Stimulated activated CD4-positive, alpha-beta T cell treated with anti-CD3 and anti-CD28 coated beads, Interleukin-1b, Interleukin-23, amount 100 ng/mL, for 1 hour (primary cell): ENCODE measurements around the gene KIRREL3.

Experiments used
- DNase-seq, 2 donors: peaks; one replicate each; pipeline ENCODE4 v3.0.0-alpha.2; 2020; ENCODE audit warnings: low read depth in 2 of 2

The KIRREL3 gene

DNA sequence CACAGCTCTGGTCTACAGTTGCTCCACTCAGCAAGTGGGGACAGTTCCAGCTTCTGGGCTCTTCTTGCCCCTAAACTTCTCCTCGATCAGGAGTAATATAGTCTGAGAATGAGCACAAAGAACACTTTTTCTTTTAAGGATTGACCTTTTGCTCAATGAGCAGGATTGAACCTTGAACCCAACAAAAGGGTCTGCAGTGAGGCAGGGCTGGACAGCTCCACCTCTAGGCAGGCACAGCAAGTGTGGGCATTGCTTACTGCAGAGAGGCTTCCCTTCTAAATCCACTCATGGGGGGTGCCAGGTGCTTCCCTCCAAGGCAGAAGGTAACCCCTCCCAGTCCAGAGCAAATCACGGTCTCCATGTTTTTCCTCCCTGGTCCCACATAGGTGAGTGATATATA lies 365.6 kb downstream of the KIRREL3 start:
- DNase-seq = no peak

DNA sequence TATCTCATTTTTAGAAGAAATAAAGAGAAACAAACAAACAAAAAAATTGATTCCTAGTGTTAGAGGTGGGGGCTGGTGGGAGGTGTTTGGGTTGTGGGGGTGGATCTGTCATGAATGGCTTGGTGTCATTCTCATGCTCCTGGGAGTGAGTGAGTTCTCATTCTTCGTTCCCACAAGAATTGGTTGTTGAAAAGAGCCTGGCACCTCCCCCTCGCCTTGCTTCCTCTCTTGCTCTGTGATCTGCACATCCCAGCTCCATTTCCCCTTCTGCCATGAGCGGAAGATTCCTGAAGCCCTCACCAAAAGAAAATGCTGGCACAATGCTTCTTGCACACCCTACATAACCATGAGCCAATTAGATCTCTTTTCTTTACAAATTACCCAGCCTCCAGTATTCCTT lies 367.2 kb downstream of the KIRREL3 start:
- DNase-seq = no peak

DNA sequence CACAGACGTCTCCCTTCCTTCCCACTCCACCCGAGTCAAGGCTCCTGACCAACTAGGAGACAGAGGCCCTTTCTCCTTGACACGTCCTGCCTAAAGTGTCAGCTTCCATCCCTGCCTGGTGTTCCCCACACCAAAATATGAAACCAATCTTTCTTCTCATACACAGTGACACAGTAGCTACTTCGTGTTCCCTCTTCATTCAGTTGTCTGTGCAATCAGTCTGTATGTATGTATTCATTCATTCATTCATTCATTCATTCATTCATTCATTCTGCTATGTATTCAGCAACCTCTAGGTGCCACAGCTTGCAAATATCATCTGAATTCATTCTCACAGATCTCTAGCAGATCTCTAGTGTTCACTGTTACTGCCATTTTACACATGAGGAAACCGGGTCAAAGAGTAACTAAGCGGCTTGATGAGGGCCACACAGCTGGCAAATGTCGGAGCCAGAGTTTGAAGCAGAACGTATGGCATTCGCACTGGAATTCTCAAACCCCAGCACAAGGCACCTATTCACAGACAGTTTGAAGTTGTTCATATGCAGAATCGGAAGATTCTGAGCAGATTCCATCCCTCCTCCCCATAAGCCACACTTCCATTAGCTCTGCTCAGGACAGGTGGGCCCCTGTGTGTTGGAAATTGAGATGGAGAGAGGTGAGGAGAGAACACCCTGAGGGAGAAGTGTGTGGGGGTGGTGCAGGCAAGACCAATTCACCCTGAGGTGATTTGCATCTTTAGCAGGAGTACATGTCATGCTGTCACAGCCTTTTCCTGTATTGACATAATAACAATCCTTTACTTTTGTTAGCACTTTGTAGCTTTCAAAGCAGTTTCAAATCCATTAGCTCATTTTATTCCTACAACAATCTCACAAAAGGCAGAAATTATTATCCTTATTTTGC lies 369.4 kb downstream of the KIRREL3 start:
- DNase-seq = no peak

DNA sequence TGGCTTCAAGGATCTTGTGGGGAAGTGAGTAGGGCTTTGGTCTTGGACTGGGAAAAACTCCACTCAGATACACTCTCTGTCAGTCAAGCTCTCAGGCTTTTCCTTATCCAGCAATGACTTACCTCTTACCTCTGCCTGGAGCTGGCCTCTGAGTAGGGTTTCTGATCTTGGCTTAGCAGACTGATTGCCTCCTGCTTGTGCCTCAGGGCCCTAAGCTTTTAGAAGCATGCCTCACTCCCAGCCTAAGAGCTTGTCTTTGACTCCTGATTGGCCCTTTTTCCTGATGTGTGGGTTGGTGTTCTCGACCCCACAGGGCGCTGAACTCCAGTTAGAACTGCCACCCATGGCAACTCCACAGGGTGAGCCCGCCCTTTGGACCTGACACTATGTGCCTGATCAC lies 370.1 kb downstream of the KIRREL3 start:
- no peak for DNase-seq

DNA sequence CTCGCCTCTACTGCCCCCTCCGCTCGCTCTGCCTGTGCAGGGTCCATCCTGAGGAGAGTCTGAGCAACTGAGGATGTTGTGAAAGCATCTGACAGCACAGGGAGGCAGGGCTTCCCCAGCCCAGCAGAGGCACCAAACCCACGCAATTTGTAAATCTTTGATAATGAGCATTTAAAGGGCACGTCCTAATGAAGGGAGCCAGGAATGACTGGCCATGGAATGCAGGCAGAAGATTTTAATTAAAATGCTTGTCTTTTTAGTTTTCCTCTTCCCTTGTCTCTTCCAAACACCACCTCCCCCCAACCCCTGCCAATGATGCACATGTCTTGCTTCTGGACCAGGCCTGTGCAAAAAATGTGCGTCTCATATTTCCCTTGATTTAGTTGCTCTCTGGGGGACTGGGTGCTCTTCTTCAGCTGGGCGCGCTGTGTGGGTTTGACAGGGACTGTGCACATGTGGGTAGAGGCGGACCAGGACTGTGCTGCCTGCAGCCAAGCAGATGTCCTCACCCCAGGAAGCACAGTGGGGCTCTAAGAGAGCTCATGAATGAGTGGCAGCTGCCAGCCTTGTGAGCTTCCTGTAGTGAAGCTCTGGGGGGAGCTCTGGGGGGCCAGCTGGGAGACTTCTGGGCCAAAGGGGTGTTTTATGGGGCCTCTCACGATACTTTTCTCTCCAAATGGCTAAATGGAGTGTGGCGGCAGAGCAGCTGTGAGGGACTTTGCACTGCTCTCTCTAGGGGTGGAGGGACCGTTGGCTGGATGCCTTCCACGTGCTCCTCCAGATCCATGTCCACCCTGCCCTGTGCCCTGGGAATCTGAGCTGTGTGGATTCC lies 371.6 kb downstream of the KIRREL3 start:
- no peak for DNase-seq

DNA sequence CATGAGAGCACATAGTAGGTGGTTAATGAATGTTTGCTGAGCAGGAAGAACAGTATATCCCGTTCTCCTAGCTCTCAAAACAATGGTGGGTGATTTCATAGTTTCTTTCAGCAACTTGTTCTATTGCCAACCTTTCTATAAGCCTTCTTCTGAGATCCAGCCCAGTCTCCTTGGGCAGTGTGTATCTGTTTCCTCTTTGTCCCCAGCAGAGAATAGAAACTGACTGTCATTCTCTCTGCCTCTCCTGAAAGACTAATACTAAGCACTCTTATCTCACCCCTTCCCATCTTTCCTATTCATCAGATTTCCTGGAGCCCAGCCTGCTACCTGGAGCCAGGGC lies 372.1 kb downstream of the KIRREL3 start:
- DNase-seq = no peak

DNA sequence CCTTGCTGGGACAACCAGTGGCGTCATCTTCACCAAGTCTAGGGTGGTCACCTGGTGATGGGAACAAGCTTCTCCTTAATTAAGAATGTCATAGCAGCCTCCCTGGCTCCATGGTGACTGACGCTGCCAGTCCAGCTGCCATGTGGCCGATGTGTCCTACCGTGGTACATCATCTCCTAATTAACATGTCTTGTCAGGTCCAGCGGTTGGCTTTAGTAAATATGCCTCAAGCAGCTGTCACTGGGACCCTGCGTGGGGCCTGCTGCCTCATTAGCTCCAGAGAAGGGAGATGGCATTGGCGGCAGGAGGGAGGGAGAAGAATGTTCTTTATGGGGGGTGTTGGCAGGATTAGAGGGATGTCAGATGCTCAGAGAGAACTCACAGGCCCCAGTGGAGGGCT lies 373.1 kb downstream of the KIRREL3 start:
- DNase-seq = no peak

DNA sequence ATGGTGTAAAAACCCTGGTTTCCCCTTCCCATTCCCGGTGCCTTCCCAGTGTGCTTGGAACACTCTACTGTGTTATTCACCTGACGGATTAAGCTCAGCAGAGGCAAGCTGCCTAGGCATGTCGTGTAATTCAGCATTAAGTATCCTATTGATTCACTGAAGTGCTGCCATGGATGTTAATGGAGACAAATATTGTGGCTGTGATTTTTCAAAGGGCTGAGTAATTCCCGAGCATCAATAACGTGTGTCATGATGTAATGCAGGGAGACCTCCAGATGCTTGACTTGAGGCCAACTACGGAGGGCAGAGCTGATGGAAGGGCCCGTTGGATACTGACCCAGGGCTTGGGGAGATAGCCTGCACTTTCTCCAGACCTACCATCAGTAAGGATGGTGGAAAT lies 376.1 kb downstream of the KIRREL3 start:
- no peak for DNase-seq

DNA sequence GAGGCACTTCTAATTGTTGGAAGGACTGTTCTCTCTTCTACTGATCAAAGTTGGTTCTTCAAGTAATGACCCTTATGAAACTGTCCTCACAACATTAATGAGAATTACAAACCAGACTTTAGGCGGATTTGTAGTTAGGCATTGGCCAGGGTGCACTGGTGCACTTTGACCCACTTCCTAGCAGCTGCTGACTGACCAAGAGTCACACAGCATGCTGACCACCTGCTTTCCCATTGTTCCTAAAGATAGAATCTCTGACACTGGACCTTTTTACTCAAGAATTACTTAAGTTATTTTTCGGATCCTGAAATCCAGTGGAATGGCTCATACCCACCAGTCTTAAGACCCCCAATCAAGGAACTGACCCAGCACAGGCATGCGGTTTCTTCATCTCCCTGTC lies 381.1 kb downstream of the KIRREL3 start:
- no peak for DNase-seq

DNA sequence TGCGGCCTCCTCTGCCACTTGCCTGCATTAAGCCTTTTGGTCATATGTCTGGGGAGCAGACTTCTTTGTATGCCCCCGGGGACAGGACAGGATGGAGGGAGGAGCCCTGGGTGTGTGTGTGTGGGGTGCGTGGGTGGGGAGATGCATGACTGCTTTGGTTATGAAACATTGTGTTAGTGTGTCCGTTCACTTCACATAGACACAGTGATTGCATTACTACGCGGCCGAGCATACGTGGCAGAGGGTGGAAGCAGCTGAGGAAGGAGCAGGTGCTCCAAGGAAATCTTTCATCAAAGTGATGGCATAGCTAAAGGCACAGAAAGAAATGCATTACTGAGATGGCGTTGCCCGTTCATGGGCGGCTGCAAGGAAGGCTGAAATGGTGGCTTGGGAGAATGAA lies 384.7 kb downstream of the KIRREL3 start:
- DNase-seq = no peak

DNA sequence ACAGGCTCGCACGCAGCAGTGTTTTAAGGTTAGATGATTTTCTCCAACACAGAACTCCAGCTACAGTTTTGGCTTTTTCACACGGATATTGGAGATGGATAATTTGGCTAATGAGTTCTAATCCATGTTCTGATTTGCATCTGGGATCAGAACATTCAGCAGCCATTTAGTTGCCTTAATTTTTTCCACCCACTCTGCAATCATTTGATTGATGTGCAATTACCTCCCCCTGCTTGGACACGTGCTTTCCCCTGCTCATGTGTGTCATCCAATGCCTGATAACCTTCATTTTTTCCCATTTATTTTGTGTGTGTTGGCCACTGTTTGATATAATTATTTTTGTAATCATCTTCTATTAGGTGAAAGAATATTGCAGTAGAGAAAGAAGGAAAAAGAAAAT lies 387.3 kb downstream of the KIRREL3 start:
- no peak for DNase-seq

DNA sequence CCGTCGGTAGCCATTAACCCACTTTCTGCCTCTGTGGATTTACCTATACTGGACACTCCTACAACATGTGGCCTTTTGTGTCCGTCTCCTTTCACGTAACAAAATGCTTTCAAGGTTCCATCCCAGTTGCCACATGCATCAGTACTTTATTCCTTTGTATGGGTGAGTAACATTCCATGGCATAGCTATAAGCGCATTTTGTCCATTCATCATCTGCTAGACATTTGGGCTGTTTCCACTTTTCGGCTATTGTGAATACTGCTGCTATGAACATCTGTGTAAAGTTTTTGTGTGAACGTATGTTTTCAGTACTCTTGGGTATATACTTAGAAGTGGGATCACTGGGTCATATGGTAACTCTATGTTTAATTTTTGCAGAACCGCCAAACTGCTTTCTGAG lies 387.9 kb downstream of the KIRREL3 start:
- no peak for DNase-seq

DNA sequence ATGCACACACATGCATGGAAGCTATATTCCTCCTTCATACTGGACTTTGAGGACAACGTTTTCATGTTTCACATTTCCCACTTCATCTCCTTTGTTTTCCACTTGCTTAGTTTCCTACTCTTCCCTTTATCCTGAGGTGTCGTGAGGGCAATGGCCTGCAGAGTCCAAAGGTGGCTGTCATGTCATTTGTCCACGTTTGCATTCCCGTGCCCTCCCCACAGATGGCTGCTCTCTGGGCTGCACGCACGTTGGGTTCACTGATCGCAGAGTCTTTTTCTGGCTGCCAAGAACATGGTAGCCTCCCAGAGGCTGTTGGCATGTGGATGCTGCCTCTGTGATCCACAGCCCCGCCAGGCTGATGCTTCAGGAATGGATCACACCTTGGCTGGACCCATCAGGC lies 389.1 kb downstream of the KIRREL3 start:
- no peak for DNase-seq

DNA sequence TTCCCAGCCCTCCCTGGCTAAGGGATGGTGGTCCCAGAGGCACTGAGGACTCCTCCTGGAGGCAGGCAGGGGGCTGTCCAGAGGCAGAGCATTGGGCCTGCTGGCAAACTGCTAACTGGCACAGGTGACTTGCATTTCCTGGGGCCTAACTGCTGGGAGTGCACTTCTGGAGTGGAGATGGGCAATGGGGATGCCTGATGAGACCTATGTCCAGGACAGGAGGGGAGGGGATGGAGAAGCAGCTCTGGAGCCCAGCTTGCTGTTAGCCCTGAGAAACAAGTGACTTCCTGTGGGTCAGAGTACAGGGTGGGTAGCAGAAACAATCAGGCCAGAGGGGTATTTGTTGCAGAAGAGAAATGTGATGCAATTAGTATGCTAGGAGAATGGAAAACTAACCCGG lies 391.9 kb downstream of the KIRREL3 start:
- no peak for DNase-seq

DNA sequence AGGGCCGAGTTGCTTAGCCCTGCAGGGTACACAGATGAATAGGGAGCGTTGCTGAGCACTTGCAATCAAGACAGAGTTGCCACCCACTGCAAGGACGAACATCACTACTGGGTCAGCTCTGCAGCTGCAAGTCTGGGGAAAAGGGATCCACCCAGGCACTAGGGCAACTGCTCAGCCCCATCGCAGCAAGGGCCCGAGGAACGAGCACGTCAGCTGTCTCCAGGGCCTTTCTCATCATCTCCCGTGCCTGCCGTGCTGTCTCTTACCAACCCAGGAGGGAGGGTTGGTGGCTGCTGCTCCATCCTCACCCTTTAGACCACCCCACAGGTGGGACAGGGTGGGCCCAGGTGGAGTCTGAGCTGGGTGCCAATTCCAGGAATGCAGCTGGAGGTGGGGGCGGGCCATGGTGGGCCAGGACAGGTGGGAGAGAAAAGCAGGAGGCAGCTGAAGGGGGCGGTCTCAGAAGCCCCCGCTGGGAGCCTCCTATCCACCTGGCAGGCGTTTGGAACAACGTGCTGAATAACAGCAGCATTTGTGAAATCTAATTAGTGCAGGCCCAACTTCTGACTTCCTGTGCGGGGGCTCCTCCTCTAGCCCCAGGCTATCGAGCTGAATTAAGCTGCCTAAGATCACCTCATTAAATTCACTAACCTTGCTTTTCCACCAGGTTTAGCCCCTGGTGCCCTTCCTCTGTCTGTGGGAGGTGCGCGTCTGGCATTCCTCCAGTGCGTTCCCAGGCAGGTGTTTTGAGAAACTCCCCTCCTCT lies 392.6 kb downstream of the KIRREL3 start:
- DNase-seq = no peak

DNA sequence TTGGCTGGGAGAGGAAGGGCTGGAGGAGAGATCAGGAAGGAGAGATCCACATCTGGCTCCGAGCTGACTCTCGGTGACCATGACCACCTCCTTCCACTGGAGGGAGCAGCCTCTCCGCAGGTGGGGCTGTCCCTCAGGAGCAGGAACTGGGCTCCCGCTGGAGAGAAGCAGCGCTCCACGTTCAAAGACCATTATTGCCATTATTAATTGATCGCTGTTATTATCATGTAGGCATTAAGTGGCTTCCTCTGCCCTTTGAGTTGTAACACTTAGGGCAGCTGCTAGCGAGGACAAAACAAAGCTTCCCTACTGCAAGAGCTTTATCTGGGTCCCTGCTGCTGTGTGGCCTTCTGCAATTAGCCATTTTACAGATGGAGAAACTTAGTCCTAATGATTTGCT lies 393.2 kb downstream of the KIRREL3 start:
- DNase-seq = no peak

DNA sequence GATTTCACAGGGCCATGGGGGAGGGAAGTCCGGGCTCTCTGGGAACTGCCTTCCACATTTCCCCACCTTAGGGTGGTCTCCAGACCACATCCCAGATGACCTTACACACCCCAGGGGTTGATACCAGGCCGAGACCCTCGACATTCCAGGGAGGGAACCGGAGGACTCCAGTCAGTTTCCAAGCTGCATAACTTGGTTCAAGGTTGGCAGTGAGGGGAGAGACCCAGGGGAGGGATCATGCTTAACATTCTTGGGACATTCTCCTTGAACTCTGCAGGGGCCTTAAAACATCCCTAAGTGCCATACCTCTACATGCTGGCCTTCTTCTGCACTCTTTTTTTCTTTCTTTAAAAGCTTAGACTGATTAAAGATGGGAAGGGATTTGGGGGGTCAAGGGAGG lies 394.1 kb downstream of the KIRREL3 start:
- no peak for DNase-seq

DNA sequence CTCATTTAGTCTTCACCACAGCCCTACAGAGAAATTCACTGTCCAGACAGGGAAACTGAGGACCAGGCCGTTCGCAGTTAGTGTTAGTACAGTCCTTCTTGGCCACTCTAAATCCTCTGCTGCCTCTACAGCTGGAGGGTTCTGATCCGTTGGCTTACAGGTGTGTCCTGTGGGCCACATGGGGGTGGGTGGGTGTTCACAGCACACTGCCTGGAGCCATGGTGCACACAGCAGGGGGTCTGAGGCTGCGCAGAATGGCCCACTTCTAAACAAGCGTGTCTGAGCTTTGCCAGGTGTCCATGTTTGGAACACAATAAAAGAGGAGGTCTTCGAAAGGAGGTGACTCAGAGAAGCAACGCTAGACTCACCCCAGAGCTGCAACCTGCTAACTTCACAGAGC lies 396.1 kb downstream of the KIRREL3 start:
- no peak for DNase-seq

DNA sequence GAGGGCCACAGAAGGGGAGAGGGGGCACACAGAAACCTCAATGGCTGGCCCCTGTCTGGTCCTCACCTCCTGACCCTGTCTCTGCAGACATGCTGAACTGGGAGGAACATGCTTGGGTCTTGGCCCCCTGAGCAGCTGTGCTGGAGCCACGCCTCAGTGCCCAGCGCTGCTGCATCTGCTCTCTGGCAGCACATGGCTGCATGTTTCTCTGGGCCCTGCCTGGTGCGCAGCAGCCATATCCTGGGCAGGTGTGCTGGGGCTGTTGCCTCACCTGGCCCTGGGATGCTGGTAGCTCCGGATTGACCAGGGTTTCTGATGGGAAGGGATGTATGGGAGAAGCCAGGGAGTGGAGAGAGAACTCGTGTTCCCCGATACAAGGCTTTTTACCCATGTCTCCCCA lies 397.1 kb downstream of the KIRREL3 start:
- DNase-seq = no peak

DNA sequence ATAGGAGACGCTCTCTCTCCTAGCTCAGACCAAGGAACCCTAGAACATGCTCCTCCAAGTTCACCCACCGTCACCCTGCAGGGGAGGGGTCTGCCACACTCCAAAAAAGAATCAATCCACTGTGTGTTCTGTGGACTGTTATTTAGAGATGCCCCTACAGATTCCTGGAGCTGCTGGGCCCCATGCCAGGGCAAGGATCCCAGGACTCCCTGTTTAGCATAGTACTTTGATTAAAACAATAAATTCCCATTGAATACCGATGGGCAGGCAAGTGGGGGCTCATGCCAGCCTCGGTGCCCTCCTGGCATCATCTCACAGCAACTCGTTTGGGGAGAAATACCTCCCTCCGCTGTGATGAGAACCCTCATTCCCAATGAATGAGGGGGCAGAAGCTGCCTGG lies 397.6 kb downstream of the KIRREL3 start:
- no peak for DNase-seq

DNA sequence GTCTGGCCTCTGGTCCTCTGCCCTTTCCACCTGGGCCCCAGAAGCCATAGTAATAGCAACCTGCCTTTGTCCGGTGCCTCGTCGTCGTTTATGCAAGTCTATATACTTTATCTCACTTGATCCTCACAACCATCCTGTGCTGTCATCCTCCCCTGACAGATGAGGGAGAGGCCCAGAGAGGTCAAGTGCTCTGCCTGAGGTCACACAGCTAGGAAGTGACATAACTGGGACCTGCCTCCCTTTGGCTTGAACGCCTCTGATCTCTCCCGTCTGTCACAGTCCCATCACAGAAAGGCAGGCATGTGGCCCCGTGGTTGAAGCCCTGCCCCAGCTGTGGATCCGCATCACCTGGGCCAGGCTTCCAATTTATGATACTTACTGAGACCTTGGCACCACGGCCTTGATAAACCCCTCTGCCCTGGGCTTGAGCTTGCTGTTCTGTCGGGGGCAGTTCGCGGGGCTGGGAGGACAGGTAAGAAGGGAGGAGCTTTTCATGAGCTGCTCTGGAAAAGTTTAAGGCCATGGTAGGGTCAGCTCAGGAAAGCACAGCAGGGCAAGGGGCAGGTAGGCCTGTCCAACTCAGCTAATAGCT lies 398.1 kb downstream of the KIRREL3 start:
- DNase-seq = no peak
